SW 1271 (cell line): ENCODE results near the gene SLC14A1.
A peak's percentile ranks its signal among the peaks of the same experiment; 100 is the strongest.
"Not testable (repeated sequence)": the region's sequence is repeated elsewhere in the genome, so short reads cannot be mapped to it uniquely, and the experiment has no call there.

Experiments used
- DNase-seq, 2 experiments: peaks; one replicate each; lab custom pipeline; 2025; lab: John Stamatoyannopoulos, UW

SLC14A1 gene

DNA sequence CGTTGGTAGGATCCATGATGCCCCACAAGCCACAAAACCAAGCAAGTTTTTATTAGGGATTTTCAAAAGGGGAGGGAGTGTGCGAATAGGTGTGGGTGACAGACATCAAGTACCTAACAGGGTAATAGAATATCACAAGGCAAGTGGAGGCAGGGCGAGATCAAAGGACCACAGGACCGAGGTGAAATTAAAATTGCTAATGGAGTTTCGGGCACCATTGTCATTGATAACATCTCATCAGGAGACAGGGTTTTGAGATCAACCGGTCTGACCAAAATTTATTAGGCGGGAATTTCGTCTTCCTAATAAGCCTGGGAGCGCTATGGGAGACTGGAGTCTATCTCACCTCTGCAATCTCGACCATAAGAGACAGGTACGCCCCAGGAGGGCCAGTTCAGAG, 33.7 kb downstream of the SLC14A1 start:
- DNase-seq, result not testable (repeated sequence)

GRCh38 chr18:45760462-45761036, 36.6 kb downstream of the SLC14A1 start:
- DNase-seq, result no peak

- no peak for DNase-seq
Measured at GRCh38 chr18:45761512-45762114, 37.6 kb downstream of the SLC14A1 start.

GRCh38 chr18:45764000-45764686, 40.2 kb downstream of the SLC14A1 start:
- DNase-seq, result peak in 1 of 2 experiments; percentile 3

GRCh38 chr18:45765796-45766195, 41.8 kb downstream of the SLC14A1 start:
- no peak for DNase-seq

DNA sequence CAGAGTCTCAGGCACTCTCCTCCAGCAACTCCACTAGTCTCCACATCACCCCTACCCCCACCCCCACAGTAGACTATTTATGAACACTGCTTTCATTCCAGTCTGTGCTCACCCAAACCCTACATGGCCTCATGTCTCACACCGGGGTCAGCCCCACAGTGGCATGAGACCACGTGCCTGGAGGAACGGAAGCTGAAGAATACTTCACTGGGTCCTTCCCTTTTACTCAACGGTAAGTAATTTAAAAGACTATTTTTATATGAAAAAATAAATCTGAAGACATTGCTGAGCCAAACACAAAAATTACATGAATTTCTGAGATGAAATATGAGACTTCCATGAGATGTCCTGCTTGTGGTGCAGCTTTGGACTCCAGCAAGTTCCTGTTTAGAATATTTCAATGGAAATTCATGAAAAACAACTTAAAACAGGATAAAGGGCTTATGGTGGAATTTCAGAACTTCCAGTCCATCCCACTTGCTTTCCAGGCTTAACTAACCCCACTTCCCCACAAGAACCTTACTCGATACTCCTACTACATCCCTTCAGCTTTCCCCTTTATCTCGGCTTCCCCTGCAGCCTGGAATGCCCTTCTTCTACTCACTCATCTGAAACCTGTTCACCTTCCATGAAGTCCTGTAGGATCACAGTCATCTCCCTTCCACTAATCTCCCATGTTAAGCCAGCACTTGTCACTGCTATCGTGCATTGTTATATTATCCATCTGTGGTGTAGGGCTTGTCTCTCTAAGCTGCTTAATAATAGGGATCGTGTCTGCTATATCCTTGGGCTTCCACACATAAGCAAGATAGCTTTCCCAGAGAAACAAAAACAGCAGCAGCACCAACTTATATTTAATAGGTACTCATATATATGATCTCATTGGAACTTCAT, 47.9 kb downstream of the SLC14A1 start:
- no peak for DNase-seq

GRCh38 chr18:45774065-45774521, 50.1 kb downstream of the SLC14A1 start:
- no peak for DNase-seq

- DNase-seq, result no peak
Measured at GRCh38 chr18:45775241-45775676, 51.3 kb downstream of the SLC14A1 start.

DNA sequence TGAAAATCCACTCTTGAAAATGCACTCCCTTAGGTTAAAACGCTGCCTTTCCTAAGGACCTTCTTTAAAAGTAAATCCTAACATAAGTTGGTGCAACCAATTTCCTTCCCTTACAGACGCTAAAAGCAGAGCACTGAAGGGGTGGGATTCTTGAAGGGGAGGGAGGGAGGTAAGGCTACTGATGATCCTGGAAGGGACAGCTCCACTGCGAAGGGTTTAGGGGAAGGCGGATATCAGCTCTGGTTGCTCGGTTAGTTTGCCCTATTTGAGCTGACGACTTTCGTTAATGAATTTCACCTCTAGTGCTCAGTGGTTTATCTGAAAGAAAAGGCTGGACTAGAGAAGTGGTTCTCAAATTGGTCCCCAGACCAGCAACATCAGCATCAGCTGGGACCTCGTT, 51.8 kb downstream of the SLC14A1 start:
- DNase-seq, result no peak

DNA sequence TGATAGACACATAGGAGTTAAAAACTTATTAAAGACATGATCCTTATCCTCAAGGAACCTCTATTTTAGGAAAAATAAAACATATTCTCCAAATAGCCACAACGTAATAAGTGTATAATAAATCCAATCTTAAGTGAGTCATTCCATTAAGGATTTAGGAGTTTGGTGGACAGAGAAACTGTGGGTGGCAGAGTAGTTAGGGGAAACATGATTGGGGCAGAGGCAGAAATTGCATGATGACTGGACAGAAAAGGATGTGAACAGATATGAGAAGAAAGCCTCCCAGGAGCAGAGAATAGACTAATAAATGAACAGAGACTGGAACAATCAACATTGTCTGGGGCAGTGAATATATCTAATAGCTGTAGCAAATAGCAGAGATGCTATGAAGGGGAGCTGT, 53.4 kb downstream of the SLC14A1 start:
- no peak for DNase-seq

- no peak for DNase-seq
Measured at GRCh38 chr18:45780568-45780967, 56.6 kb downstream of the SLC14A1 start.

GRCh38 chr18:45782662-45783061, 58.7 kb downstream of the SLC14A1 start:
- no peak for DNase-seq

- no peak for DNase-seq
Measured at GRCh38 chr18:45783097-45784075, 59.4 kb downstream of the SLC14A1 start.

DNA sequence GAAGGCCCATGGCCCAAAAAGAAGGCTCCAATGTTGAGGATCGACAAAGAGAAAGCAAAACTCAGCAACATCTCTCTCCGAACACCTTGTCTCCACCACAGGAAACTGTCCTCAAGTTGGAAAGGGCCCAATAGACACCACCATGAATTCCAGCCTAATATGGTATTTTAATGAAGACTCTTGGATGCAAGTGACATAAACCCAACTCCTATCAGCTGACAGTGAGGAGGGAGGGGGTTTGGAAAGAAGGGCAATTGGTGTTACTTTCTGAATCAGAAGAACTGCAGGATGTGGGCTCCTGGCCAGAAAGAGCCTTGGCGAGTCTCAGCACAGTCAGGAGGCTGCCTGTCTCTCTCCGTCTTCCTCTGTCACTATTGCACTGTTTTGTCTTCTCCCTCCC, 61.2 kb downstream of the SLC14A1 start:
- no peak for DNase-seq

GRCh38 chr18:45786941-45787340, 63.0 kb downstream of the SLC14A1 start:
- no peak for DNase-seq

DNA sequence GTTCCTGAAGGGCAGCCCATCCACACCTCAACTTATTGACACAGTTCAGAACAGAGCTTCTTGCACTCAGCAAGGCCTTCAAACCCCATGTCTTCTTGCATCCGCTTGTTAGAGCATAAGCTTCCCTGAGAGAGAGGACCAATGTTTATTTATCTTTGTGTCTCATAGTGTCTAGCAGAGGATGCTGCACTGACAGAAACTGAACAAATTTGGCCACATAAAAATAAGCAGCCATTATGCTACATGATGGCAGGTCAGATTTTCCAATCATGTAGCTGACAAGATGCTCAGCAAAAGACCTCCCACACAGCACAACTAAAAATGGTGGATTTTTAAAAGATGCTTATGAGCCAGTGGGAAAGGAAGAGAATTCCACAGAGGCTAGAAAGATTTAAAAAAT, 63.4 kb downstream of the SLC14A1 start:
- no peak for DNase-seq

- no peak for DNase-seq
Measured at GRCh38 chr18:45788861-45789260, 64.9 kb downstream of the SLC14A1 start.

- peak in 1 of 2 experiments; percentile 13 for DNase-seq
Measured at GRCh38 chr18:45792506-45793263, 68.7 kb downstream of the SLC14A1 start.

DNA sequence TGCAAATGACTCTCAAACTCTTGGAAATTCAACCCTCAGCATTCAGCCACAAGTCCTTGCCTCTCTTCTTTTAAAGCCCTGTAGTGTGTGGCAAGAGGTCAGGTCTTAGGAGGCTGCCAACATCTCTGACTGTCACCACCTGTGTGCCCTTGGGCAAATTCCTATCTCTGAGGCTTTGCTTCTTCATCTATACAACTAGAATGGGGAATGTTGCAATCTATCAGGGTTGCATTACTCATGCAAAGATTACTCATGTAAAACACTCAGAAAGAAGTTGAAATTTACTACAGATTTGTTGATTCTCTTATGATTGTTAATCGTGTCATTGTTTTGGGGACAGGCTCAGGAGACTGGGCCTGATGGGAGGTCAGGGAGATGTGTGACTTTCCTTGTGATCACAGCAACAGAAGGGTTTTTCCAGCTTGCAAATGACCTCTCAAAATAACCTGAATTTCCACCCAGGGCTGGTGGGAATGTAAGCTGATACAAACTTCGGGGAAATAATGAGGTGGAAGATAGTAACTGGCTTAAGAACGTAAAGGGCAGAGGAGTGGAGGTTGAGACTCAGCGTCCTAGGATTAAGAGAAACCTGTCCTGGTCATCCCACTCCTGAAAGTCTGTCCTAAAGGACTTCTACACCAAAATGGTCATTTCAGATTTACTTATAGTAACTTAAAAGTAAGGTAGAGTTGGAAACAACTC, 69.4 kb downstream of the SLC14A1 start:
- peak; percentile 76 to 92 for DNase-seq
